ENCODE results near the gene MTREX. TPM values are rescaled to one million over a fixed set of nuclear protein-coding genes. Genes with fewer than 3 reads are reported as not detected.

Gene MTREX
- total RNA-seq, 2 experiments from 2014 or later: 50.9 to 54.5 TPM

DNA sequence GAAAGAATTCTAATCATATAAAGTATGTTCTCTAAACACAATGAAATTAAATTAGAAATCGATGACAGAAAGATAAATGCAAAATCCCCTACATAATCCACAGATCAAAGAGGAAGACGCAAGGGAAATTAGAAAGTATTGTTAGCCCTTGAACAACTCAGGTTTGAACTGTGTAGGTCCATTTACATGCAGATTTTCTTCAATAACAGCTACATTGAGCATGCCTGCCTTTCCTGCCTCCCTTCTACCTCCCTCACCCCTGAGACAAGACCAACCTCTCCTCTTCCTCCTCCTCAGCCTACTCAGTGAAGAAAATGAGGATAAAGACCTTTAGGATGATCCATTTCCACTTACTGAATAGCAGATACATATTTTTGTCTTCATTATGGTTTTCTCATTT lies 151.8 kb downstream of the MTREX start:
- no peaks in the 10 kb centered on the region for H3K9me3 Mint-ChIP-seq
- peaks cover 12% of the 10 kb centered on the region for H3K36me3 Mint-ChIP-seq (ENCODE audit: low read depth)
- no peaks in the 10 kb centered on the region for H3K27me3 Mint-ChIP-seq
- no peak overlapping the region for H3K4me3 Mint-ChIP-seq
- no peak overlapping the region for H3K27ac ChIP-seq (ENCODE audit: low read depth in 1 of 2, low read length in 2 of 2)
- TF ChIP-seq, protein P1, sequence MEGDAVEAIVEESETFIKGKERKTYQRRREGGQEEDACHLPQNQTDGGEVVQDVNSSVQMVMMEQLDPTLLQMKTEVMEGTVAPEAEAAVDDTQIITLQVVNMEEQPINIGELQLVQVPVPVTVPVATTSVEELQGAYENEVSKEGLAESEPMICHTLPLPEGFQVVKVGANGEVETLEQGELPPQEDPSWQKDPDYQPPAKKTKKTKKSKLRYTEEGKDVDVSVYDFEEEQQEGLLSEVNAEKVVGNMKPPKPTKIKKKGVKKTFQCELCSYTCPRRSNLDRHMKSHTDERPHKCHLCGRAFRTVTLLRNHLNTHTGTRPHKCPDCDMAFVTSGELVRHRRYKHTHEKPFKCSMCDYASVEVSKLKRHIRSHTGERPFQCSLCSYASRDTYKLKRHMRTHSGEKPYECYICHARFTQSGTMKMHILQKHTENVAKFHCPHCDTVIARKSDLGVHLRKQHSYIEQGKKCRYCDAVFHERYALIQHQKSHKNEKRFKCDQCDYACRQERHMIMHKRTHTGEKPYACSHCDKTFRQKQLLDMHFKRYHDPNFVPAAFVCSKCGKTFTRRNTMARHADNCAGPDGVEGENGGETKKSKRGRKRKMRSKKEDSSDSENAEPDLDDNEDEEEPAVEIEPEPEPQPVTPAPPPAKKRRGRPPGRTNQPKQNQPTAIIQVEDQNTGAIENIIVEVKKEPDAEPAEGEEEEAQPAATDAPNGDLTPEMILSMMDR (IDR thresholded peaks at IDR 0.05): no peak
- H3K4me3 ChIP-seq (ENCODE audit: low read length): no peak overlapping the region
- H3K36me3 ChIP-seq (ENCODE audit: insufficient read depth, low read length): no peaks in the 10 kb centered on the region
- no peaks in the 10 kb centered on the region for H3K9me3 ChIP-seq (ENCODE audit: control insufficient read depth in 1 of 2, insufficient read depth in 1 of 2, low read length in 2 of 2)
- no peaks in the 10 kb centered on the region for H3K4me1 Mint-ChIP-seq (ENCODE audit: low read depth)
- ChIA-PET POLR2A (no interaction called here), CTCF (no interaction called here)
- H3K27me3 ChIP-seq (ENCODE audit: control insufficient read depth in 1 of 2, insufficient read depth in 2 of 2, low read length in 2 of 2): no peaks in the 10 kb centered on the region
- intact Hi-C loops (cut with DNase I, micrococcal nuclease): no loop called here
- ATAC-seq (ENCODE audit: poor library complexity) (no peak), DNase-seq (no peak)
- H3K4me1 ChIP-seq (ENCODE audit: insufficient read depth, low read length): no peaks in the 10 kb centered on the region
- no peak overlapping the region for H3K27ac Mint-ChIP-seq

DNA sequence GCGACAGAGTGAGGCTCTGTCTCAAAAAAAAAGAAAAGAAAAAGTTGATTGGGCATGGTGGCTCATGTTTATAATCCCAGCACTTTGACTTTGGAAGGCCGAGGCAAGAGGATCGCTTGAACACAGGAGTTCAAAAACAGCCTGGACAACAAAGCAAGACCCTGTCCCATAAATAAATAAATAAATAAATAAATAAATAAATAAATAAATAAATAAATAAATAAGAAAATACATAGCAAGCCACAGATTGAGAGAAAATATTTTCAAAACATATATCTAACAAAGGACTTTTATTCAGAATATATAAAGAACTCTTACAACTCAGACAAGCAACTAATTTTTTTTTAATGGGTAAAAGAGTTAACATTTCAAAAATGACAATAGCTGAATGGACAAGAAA lies 155.8 kb downstream of the MTREX start:
- ChIA-PET POLR2A (no interaction called here), CTCF (no interaction called here)

DNA sequence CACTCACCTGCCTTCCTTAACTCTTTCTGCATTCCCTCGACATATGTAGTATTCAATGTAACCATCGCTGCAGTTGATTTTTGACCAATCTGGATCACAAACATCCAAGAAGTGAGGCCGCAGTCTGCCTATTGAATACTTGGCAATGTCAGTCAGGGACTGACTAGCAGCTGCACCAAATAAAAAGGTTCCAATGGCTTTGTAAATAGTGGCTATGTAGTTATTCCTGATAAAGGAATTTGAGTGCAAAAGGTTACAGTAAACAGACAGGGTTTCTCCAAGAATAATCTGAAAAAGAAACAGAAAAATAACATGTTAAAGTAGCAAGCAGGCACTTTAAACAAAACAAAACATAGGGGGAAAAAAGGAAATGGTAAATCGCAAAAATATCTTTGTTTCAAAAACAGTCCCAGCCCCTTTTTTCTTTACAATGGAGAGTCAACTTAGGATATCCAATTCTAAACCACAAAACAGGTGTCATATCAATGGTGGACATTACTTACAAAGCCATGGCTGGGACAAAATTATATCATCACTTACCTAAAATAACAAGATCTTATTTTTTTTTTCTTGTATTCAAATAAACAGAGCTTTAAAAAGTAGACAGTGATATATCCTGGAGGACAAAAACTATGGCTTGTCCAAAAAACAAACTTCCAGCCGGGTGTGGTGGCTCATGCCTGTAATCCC lies 160.2 kb downstream of the MTREX start:
- Histone ChIP-seq H3K27me3 (ENCODE audit: control insufficient read depth in 1 of 2, insufficient read depth in 2 of 2, low read length in 2 of 2) (no peaks in the 10 kb centered on the region), H3K36me3 (ENCODE audit: insufficient read depth, low read length) (peaks cover 6% of the 10 kb centered on the region), H3K4me1 (ENCODE audit: insufficient read depth, low read length) (no peaks in the 10 kb centered on the region), H3K4me3 (ENCODE audit: low read length) (no peak overlapping the region), H3K9me3 (ENCODE audit: control insufficient read depth in 1 of 2, insufficient read depth in 1 of 2, low read length in 2 of 2) (no peaks in the 10 kb centered on the region), H3K27ac (ENCODE audit: low read depth in 1 of 2, low read length in 2 of 2) (no peak overlapping the region)
- CTCF ChIA-PET: no interaction called here
- Mint-ChIP-seq H3K9me3 (no peaks in the 10 kb centered on the region), H3K4me1 (ENCODE audit: low read depth) (no peaks in the 10 kb centered on the region), H3K36me3 (ENCODE audit: low read depth) (peaks cover 23% of the 10 kb centered on the region), H3K27ac (no peak overlapping the region), H3K4me3 (no peak overlapping the region), H3K27me3 (no peaks in the 10 kb centered on the region)
- ATAC-seq (ENCODE audit: poor library complexity) (no peak), DNase-seq (no peak)
- TF ChIP-seq, protein P1 (IDR thresholded peaks at IDR 0.05): no peak
- intact Hi-C loops (cut with DNase I, micrococcal nuclease): no loop called here
- POLR2A ChIA-PET: no interaction called here

More for the DNA sequence above, 155.8 kb downstream of the MTREX start:
- Mint-ChIP-seq H3K27me3 (no peaks in the 10 kb centered on the region), H3K9me3 (no peaks in the 10 kb centered on the region), H3K36me3 (ENCODE audit: low read depth) (peaks cover 23% of the 10 kb centered on the region), H3K27ac (no peak overlapping the region), H3K4me1 (ENCODE audit: low read depth) (no peaks in the 10 kb centered on the region), H3K4me3 (no peak overlapping the region)
- TF ChIP-seq, protein P1 (IDR thresholded peaks at IDR 0.05): no peak
- intact Hi-C loops (cut with DNase I, micrococcal nuclease): no loop called here
- Histone ChIP-seq H3K4me3 (ENCODE audit: low read length) (no peak overlapping the region), H3K27ac (ENCODE audit: low read depth in 1 of 2, low read length in 2 of 2) (no peak overlapping the region), H3K4me1 (ENCODE audit: insufficient read depth, low read length) (no peaks in the 10 kb centered on the region), H3K36me3 (ENCODE audit: insufficient read depth, low read length) (peaks cover 6% of the 10 kb centered on the region), H3K9me3 (ENCODE audit: control insufficient read depth in 1 of 2, insufficient read depth in 1 of 2, low read length in 2 of 2) (no peaks in the 10 kb centered on the region), H3K27me3 (ENCODE audit: control insufficient read depth in 1 of 2, insufficient read depth in 2 of 2, low read length in 2 of 2) (no peaks in the 10 kb centered on the region)
- ATAC-seq (ENCODE audit: poor library complexity): no peak
- DNase-seq: no peak
